ENCODE measurements around the gene TBX6.

Gene TBX6

GRCh38 chr16:30113711-30114333 is 22.1 kb upstream of the TBX6 start:
- no peak for DNase-seq (ENCODE audit: low read depth in 4 of 4, low spot score in 1 of 4)

- DNase-seq (ENCODE audit: low read depth in 4 of 4, low spot score in 1 of 4): no peak
Measured at GRCh38 chr16:30113031-30113710, 21.4 kb upstream of the TBX6 start, which contains the start of gene GDPD3. TSS of gene GDPD3 (minus strand) at chr16:30113537. CDS start at chr16:30113478, 59 bp downstream.

DNA sequence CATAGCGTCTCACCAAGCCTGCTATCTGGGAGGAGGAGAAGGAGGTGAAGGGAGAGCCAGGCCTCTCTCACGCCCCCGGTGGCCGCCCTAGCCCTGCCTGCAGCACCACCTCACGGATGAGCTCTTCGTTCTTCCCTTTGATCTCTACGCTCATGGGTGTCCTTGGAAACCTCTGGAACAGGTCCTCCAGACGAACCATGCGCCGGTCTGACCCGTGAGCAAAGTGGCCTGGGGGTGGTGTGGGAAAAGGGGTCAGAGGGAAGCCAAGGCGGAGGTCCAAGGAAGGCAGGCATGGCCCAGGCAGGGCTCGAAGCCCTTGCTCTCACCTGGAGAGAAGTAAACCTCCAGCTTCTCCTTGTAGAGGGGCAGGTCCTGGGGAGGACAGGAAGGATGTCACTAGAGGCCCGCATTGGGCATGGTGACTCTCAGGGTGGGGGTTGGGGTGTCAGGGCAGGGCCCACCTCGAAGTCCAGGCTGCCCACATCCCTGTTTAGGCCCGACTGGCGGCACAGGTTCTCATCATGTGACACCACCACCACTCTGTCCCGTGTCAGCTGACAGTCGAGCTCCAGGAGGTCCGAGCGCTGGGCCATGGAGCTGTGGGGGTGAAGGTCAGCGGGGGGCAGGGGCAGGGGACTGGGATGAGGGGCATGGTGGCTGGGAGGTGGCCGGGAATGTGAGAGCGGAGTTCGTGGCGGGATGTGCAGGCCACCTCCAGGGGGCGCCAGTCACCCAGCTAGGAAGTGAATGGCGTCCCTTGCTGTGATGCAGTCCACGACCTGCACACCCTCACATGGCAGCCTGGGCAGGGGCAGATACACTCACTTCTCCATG is 20.7 kb upstream of the TBX6 start:
- DNase-seq (ENCODE audit: low read depth in 4 of 4, low spot score in 1 of 4): peak; percentile 51 to 62 (median 55)

- no peak for DNase-seq (ENCODE audit: low read depth in 4 of 4, low spot score in 1 of 4)
Measured at GRCh38 chr16:30110661-30111060, 18.9 kb upstream of the TBX6 start.

- DNase-seq (ENCODE audit: low read depth in 4 of 4, low spot score in 1 of 4): no peak
Measured at GRCh38 chr16:30108059-30108850, 16.5 kb upstream of the TBX6 start.

GRCh38 chr16:30104492-30104891 is 12.8 kb upstream of the TBX6 start:
- DNase-seq (ENCODE audit: low read depth in 4 of 4, low spot score in 1 of 4): no peak

DNA sequence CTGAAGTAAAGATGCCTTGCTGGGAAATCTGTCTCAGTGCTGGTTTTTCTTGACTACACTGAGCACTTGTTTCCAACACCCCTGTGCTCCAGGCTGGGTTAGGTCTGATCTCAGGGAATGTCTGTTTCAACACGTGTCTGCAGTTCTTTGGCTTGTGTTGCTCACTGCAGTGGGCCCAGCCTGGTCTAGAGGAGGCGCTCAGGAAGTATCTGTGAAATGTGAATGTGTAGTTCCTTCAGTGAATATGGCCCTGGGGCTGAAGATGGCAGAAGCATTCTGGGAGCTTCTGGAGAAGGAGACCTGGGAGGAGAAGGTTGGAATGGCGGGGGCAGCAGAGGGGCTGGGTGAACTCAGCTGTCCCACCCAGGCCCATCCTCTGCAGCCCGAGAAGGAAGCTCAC is 12.4 kb upstream of the TBX6 start:
- no peak for DNase-seq (ENCODE audit: low read depth in 4 of 4, low spot score in 1 of 4)

DNA sequence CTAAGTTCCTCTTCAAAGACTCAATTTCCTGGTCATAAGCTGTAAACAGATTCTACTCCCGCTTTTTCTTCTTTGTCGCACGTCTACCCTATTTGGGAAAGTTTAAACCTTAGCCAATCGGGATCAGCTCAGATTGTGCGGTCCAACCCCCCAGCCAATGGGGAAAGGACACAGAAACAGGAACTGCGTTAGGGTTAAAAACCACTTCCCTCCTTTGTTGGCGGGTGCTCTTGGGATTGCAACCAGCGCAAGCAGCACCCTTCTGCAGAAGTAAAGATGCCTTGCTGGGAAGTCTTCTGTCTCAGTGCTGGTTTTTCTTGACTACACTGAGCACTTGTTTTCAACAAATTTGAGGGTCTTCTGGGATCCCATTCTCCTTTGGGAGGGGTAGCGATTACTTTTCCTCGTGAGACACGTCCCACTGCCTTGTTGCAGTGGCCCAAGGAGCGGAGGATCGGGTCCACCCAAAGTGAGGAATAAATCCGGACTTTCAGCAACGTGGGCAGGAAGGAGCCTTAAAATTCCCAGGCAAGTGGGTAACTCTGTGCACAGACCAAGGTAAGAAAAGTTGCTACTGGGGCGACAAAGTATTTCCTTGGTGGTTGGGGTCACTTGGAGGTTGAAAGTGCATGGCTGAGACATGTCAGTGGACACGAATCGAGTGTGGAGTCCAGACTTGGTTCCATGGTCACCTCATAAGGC is 5.3 kb upstream of the TBX6 start:
- no peak for DNase-seq (ENCODE audit: low read depth in 4 of 4, low spot score in 1 of 4)

DNA sequence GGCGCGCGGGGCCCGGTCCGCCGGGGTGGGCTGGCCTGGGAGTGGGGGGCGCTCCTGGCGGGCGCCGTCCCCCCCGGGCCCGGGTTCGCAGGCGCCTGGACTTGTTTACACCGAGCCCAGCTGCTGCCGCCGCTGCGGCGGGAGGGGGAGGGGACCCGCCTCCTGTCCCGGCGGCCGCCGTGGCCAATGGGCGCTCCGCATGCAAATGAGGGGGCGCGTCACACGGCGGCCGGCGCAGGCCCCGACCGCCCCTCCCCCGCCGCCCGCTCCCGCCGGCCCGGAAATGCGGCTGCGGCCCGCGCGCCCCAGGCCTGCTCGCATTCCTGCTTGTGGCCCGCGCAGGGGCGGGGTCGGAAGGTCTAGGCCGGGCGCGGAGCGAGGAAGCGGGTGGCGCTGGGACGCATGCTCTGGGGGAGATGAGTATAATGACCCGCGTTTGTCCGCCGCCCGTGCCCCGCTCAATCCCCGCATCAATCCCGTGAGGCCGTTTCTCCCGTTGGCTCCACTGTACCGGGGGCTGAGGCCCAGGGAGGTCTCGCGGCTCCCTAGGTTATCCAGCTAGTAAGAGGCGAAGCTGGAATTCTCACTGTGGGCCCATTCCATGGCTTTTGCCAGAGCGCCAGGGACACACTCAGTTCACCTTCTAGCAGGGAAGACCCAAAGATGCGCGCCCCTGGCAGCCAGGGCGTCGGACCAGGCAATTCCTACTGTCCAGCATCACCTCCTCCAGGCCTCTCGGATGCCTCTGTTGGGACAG is 4.6 kb upstream of the TBX6 start, which contains the start of gene YPEL3:
TSS of gene YPEL3 (minus strand) at position 109 of the 757 bp plus-strand sequence. CDS start 731 bp downstream, outside the sequence.
- peak; percentile 72 to 89 (median 74) for DNase-seq (ENCODE audit: low read depth in 4 of 4, low spot score in 1 of 4)

DNA sequence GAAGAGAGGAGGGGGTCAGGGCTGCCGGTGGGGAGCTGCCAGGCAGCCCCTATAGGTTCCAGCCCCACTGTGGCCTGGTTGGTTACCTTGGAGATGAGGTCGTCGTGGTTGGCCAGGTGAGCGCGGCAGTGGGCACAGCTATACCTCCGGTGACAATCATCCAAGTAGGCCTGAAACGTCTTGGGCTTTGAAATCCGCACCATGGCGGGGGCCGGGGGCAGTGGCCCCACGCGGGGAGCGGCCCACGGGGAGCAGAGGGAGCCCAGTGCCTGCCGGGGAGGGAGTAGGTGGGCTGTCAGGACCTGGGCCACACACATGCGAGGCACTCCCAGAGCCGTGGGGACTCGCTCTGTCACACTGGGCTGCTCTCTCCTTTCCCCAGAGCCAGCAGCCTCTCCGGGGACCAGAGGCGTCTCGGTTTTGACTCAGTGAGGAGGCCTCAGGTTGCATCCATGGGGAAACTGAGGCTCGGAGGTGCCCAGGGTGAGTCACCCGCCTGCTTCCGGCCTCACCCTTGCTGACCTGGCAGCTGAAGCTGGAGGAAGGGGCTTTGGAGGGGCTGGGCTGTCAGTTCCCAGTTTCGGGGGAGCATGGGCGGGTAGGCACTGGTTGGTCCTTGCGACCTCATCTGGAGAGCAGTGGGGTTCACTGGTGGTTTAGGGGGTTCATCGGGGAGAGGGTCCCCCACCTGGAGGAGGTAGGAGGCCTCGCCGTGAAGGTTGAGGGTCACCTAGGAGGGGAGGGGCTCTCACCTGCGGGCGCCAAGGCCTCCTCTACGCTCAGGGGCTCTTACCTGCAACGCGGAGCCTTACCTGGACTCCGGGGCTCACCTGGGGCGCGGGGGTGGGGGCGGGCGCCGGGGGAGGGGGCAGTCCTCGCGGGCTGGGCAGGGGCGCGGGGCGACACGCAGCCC is 3.7 kb upstream of the TBX6 start:
- DNase-seq (ENCODE audit: low read depth in 4 of 4, low spot score in 1 of 4): no peak

GRCh38 chr16:30094541-30095165 is 2.9 kb upstream of the TBX6 start:
- DNase-seq (ENCODE audit: low read depth in 4 of 4, low spot score in 1 of 4): no peak

- DNase-seq (ENCODE audit: low read depth in 4 of 4, low spot score in 1 of 4): peak in 2 of 4 experiments; percentile 26 to 69
Measured at GRCh38 chr16:30092373-30093010, 768 bp upstream of the TBX6 start.

DNA sequence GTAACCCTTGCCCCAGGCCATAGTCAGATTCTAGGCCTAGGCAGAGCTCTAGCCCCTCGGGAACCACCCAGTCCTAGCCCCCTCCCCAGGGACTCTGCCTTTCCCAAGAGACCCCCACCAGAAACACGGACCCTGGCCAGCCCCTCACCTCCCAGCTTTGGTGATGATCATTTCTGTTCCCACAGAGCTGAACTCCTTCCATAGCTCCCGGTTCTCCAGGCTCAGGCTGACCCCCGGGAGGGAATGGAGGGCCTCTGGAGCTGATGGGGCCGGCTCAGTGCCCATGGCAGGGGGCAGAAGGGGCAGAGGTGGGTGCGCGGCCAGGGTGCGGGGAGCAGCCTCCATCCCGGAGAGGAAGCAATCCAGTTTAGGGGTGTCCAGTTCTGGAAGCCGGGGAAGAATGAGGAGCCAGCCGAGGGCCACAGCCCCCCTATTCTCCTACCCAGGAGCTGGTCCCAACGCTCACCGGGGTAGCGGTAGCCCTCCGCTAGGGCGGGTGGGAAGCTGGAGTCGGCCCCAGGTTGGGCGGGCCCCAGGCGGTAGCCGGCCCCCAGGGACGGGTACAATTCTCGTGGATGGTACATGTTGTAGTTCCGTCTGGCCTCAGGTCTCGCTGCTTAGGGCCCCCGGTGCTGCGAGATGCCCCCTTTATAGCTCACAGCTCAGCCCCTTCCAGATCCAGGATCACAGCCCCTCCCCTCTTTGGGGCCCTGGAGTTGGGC is 953 bp downstream of the TBX6 start:
- no peak for DNase-seq (ENCODE audit: low read depth in 4 of 4, low spot score in 1 of 4)

- no peak for DNase-seq (ENCODE audit: low read depth in 4 of 4, low spot score in 1 of 4)
Measured at GRCh38 chr16:30088832-30089624, 2.7 kb downstream of the TBX6 start.

- no peak for DNase-seq (ENCODE audit: low read depth in 4 of 4, low spot score in 1 of 4)
Measured at GRCh38 chr16:30088237-30088831, 3.4 kb downstream of the TBX6 start.

Data from stimulated activated CD4-positive, alpha-beta T cell treated with anti-CD3 and anti-CD28 coated beads, Interleukin-1b, Interleukin-23, amount 100 ng/mL, for 24 hours (primary cell).